GM18907 (cell line): ENCODE measurements around the gene ARIH1.
"Not testable (repeated sequence)": the region's sequence is repeated elsewhere in the genome, so short reads cannot be mapped to it uniquely, and the experiment has no call there.

Experiments
- ATAC-seq: cut with Tn5 transposase; IDR thresholded peaks from one replicate; pipeline ENCODE4 v1.9.1; 2021; ENCODE audit warnings: mild to moderate bottlenecking, moderate library complexity; ENCODE audit not compliant: unreplicated experiment

Gene ARIH1

GRCh38 chr15:72593838-72594237, 119.7 kb downstream of the ARIH1 start:
- ATAC-seq, result no peak

- no peak for ATAC-seq
Observed at GRCh38 chr15:72599855-72600464, 125.8 kb downstream of the ARIH1 start.

GRCh38 chr15:72604794-72605193, 130.7 kb downstream of the ARIH1 start:
- no peak for ATAC-seq

GRCh38 chr15:72608084-72608483, 134.0 kb downstream of the ARIH1 start:
- not testable (repeated sequence) for ATAC-seq

GRCh38 chr15:72609862-72610261, 135.7 kb downstream of the ARIH1 start:
- no peak for ATAC-seq

DNA sequence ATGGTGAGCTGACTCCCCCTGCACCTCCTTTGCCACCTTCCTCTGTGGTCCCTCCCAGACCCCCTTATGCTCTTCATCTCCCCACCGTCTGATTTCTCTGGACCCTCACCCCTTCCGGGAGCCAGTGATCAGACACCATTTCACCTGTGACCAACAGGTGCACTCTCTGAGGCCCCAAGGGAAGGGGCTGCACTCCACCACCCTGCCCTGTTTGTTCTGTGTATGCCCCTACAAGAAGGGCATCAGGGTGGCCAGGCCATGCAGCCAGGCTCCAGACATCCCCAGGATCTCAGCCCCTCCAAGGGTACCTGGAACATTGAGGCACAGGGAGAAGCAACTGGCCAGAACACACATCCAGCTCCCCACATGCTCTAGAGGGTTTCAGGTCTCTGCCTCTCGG, 138.2 kb downstream of the ARIH1 start:
- ATAC-seq, result not testable (repeated sequence)

DNA sequence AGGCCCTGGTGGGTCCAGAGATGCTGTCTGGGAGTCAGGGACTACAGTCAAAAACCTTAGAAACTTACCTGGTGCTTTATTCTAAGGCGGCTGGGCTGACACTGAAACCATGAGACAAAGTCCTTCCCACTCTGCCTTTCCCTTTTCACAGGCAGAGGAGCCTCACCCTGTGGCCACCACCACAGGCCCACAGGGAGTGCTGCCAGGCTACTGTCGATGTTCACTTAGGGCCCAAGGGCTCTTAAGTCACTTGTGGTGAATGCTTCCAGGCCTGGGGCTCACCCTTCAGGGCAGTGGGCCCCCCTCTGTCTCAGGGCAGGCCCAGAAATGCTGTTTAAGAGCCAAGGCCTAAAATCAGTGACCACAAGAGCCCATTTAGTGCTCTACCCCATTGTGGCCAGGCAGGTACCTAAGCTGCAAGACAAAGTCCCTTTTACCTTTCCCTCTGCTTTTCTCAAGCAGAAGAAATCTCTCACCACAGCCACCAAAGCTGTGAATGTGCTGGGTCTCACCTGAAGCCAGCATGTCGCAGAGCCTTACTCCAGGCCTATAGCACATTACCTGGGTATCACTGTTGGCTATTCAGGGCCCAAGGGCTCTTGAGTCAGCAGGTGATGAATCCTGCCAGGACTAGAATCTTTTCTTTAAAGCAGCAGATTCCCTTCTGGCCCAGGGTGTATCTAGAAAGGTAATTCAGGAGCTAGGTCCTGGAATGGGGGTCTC, 140.8 kb downstream of the ARIH1 start:
- no peak for ATAC-seq

- ATAC-seq, result not testable (repeated sequence)
Observed at GRCh38 chr15:72615533-72616233, 141.6 kb downstream of the ARIH1 start.

- ATAC-seq, result no peak
Observed at GRCh38 chr15:72616491-72617210, 142.5 kb downstream of the ARIH1 start.

GRCh38 chr15:72623854-72624253, 149.7 kb downstream of the ARIH1 start:
- not testable (repeated sequence) for ATAC-seq

DNA sequence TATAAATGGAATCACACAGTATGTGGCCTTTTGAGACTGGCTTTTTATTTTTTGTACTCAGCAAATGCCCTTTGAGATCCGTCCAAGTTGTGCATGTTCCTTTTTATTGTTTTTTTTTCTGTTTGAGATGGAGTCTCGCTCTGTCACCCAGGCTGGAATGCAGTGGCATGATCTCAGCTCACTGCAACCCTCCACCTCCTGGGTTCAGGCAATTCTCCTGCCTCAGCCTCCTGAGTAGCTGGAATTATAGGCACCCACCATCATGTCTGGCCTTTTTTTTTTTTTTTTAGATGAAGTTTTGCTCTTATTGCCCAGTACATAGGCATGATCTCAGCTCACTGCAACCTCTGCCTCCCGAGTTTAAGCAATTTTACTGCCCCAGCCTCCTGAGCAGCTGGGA, 152.0 kb downstream of the ARIH1 start:
- not testable (repeated sequence) for ATAC-seq

DNA sequence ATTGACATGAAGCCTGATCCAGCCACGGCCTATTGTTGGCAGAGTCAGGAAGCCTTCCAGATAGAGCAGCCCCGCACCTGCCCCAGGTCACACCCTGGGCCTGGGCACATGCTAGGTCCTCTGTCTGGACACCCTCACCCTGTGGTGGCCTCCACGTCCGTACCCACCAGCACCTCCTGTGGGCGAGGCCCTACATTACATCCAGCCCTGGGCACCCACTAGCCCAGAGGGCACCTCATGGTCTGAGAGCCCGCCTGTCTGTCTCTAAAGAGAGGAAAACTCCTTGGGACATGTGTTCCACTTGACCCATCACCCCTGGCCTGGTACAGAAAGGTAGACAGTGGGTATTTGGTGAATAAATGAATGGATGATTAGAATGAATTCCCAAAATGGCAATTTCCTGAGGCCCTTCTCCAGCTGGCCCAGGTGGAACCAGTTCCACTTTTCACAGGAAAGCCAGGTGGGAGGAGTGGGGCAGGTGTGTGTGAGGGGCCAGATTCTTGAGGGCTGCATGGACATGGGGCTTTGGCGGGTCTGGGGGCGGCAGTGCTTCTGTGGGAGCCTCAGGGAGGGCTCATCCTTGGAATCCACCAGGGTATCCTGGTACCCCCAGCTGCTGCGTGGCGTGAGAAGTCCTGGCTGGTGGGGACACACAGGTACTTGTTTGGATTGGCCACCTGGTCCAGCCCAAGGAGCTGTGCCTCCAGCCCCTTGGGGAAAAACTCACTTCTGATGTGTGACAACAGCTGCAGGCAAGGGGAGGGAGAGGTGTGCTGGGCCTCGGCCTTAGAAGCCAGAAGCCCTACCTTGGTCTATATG, 154.3 kb downstream of the ARIH1 start:
- not testable (repeated sequence) for ATAC-seq

DNA sequence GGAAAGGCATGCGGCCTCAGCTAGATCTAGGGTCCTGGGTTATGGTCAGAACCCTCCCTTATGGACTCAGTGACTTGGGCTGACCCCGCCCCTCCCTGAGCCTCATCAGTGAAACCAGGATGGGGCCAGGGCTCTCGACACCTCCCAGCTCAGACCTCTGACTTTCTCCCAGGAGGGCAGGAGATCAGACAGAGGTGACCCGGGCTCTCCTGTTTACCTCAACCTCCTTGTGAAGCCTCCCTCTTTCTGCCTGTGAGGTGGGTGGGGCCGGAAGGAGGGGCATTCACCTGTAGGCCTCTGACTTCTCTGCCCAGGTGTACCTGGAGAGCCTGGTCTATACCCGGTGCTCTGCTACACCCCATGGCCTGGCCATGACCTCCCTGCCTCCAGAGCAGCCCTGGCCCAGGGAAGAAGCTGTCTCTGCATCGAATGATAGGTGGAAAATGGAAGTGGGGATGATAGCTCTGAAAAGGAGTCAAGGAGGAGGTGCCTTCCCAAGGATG, 155.0 kb downstream of the ARIH1 start:
- not testable (repeated sequence) for ATAC-seq

DNA sequence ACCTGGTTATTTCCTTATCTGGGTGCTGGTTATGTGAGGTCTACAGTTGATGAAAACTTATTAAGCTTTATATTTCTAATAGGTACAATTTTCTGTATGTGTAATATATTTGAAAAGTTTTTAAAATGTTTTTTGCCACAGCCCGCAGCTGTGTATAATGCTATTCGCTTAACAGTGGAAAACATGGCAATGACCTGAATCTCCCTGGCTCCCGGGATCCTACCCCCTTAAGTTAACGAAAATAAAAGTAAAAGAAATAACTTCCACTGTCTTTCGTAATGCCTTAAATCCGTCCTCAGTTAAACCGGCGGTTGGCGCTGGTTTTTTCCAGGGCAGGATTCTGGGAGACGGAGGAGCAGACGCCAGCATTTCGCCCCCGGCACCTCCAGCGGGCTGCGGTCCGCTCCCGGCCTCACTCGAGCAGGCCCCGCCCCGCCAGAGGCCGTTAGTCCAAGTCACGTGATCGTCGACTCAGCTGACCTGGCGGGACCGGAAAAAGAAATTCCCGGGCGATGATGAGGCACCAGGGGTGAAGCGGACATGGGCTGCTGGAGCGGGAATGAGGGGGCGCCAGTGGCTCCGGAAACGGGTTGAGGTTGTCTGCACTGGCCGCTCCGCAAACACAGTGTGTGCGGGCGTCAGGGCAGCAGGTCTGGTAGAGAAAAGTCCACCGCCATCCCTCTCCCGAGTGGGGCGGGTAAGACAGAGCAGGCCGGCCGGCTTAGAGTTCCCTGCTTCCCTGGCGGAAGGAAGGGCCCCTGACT, 162.6 kb downstream of the ARIH1 start:
- peak; percentile 66 for ATAC-seq

DNA sequence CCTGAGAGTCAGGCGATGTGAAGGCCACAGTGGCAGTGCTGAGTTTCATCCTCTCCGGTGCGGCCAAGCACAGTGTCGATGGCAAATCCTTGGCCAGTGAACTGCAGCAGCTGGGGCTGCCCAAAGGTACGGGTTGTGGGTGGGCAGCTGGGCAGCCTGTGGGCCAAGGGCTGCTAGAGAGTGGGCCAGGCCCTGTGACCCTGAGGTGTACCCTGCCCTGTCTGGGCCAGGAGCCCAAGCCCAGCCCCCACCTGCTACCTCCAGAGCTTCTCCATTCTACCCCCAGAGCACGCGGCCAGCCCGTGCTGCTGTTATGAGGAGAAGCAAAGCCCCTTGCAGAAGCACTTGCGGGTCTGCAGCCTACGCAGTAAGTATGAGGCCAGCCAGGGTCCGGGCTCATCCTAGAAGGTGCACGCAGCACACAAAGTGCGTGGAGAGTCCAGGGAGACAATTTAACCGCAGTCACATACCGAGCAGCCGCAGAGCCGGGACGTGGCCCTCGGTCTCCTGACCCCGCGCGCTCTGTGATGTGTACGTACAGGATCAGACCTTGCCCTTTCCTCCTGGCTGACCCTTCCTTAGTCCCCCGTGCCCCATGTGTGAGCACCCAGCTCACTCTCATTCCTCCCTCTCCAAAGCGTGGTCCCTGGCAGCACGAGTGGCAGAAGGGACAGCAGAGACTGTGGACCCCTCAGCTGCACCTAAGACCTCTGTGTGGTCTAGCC, 165.8 kb downstream of the ARIH1 start:
- ATAC-seq, result not testable (repeated sequence)

- ATAC-seq, result not testable (repeated sequence)
Observed at GRCh38 chr15:72642271-72642670, 168.1 kb downstream of the ARIH1 start.

GRCh38 chr15:72648631-72649253, 174.6 kb downstream of the ARIH1 start:
- not testable (repeated sequence) for ATAC-seq
